ENCODE data around the gene ANKHD1. TPM values are rescaled to one million over a fixed set of nuclear protein-coding genes. Genes with fewer than 3 reads are reported as not detected.

The ANKHD1 gene
- total and polyA plus RNA-seq, 9 of the 15 experiments (the other 6 are each of a cell fraction or from before 2014, with no cell fraction given): 38.9 to 138 (median 78.7) TPM

- peak; percentile 77 for TF ChIP-seq TFAP4 (CRISPR knock-in tag; IDR thresholded peaks at IDR 0.05; ENCODE audit: borderline replicate concordance)
- peak; percentile 65; the same call in 1 of the 2 replicates for TF ChIP-seq RB1 (IDR thresholded peaks at IDR 0.05; ENCODE audit: low read depth)
- no peak for TF ChIP-seq ARID3B (CRISPR knock-in tag; IDR thresholded peaks at IDR 0.05; ENCODE audit: borderline replicate concordance)
- no peak for TF ChIP-seq UBTF (IDR thresholded peaks at IDR 0.05; ENCODE audit: borderline replicate concordance in 1 of 2, low read depth in 2 of 2, low read length in 2 of 2)
- no peak for TF ChIP-seq PHB2 (IDR thresholded peaks at IDR 0.05; ENCODE audit: low read depth)
- no peak for TF ChIP-seq PCBP1 (IDR thresholded peaks at IDR 0.05; ENCODE audit: low read depth, low read length, poor library complexity, severe bottlenecking)
- TF ChIP-seq MTF1 (CRISPR knock-in tag; IDR thresholded peaks at IDR 0.05; ENCODE audit: borderline replicate concordance): no peak
- no peak for TF ChIP-seq ZNF274 (IDR thresholded peaks at IDR 0.05; ENCODE audit: borderline replicate concordance, low read depth, low read length)
- no peak for TF ChIP-seq ZFP36 (IDR thresholded peaks at IDR 0.05; ENCODE audit: low read depth, low read length, partially characterized antibody)
- no peak for TF ChIP-seq DDX20 (tag; IDR thresholded peaks at IDR 0.05; ENCODE audit: low read depth)
- no peak for TF ChIP-seq ZNF780A (CRISPR knock-in tag; IDR thresholded peaks at IDR 0.05)
- TF ChIP-seq FOXP4 (CRISPR knock-in tag; IDR thresholded peaks at IDR 0.05; ENCODE audit: borderline replicate concordance): no peak
- TF ChIP-seq ZBTB9 (CRISPR knock-in tag; IDR thresholded peaks at IDR 0.05): no peak
- no peak for TF ChIP-seq CLOCK (CRISPR knock-in tag; IDR thresholded peaks at IDR 0.05; ENCODE audit: borderline replicate concordance)
- TF ChIP-seq RAD21 (CRISPR knock-in tag; conservative IDR thresholded peaks at IDR 0.05 in 1 of 2, IDR thresholded peaks at IDR 0.05 in 1 of 2): peak; percentile 79 to 88
These were observed 43.9 kb upstream of the ANKHD1 start (continued) for GRCh38 chr5:140357726-140358093.
